Panc1 (cell line): ENCODE data around the gene AKR1C8. TPM values are rescaled to one million over a fixed set of nuclear protein-coding genes. Genes with fewer than 3 reads are reported as not detected.

Source experiments
- ATAC-seq: fragments of 200-7000 bp; cut with Tn5 transposase; 2 replicates; pipeline ENCODE4 v1.9.1; 2020; ENCODE audit warnings: mild to moderate bottlenecking, moderate library complexity
- BruUV-seq: library from RNA; stranded (reverse); fragments of 400-500 nt; replicated peaks from 2 replicates; lab custom pipeline; 2021; lab: Mats Ljungman, UMichigan
- CTCF ChIA-PET: fragments of 300-600 bp; sonication (Branson Sonifier 250); formaldehyde crosslinking; loops from one replicate; lab custom pipeline; 2022; ENCODE audit warnings: antibody characterized with exemption; lab: Charles Lee
- POLR2A ChIA-PET: fragments of 300-600 bp; sonication (Branson Sonifier 250); formaldehyde crosslinking; loops from one replicate; lab custom pipeline; 2022; ENCODE audit warnings: antibody characterized with exemption; lab: Charles Lee
- DNase-seq: peaks from one replicate; pipeline ENCODE4 v3.0.0-alpha.2; 2010; ENCODE audit warnings: low read depth, low spot score
- H3K27ac ChIP-seq: 2 replicates; pipeline ENCODE4 v1.5.1; 2011; ENCODE audit warnings: mild to moderate bottlenecking, low read length, inconsistent platforms
- H3K27me3 ChIP-seq: fragments of 200-500 bp; sonication (Bioruptor generic); 2 replicates; pipeline ENCODE4 v1.6.0; 2014; ENCODE audit warnings: low read length, inconsistent platforms; ENCODE audit not compliant: control insufficient read depth, insufficient read depth
- H3K36me3 ChIP-seq: fragments of 200-500 bp; sonication (Bioruptor generic); 2 replicates; pipeline ENCODE4 v1.5.1; 2014; ENCODE audit warnings: inconsistent platforms, mild to moderate bottlenecking, low read length, moderate library complexity; ENCODE audit not compliant: control insufficient read depth, insufficient read depth
- H3K4me1 ChIP-seq: 2 replicates; pipeline ENCODE4 v1.5.1; 2011; ENCODE audit warnings: inconsistent platforms, mild to moderate bottlenecking, low read length, moderate library complexity; ENCODE audit not compliant: control insufficient read depth, insufficient read depth
- H3K4me3 ChIP-seq, 2 experiments: 2 replicates each; pipeline ENCODE4 v1.5.1; 2011 to 2012; ENCODE audit warnings: low read depth in 2 of 2, low read length in 2 of 2, mild to moderate bottlenecking in 2 of 2, inconsistent platforms in 1 of 2, moderate library complexity in 1 of 2
- H3K9me3 ChIP-seq: fragments of 200-500 bp; sonication (Bioruptor generic); 2 replicates; pipeline ENCODE4 v1.5.1; 2014; ENCODE audit warnings: low read depth, mild to moderate bottlenecking, inconsistent platforms, low read length, moderate library complexity; ENCODE audit not compliant: control insufficient read depth, insufficient read depth
- CTCF ChIP-seq: fragments of 450-650 bp; IDR thresholded peaks from 2 replicates; pipeline ENCODE4 v1.5.1; 2017; ENCODE audit warnings: mild to moderate bottlenecking
- POLR2AphosphoS5 ChIP-seq: IDR thresholded peaks from 2 replicates; pipeline ENCODE4 v1.6.1; 2012; ENCODE audit warnings: mild to moderate bottlenecking, low read depth, low read length, moderate library complexity
- REST ChIP-seq, 2 experiments: IDR thresholded peaks; 2 replicates each; pipeline ENCODE4 v1.6.1; 2011 to 2012; ENCODE audit warnings: low read depth in 2 of 2, control low read depth in 1 of 2, low read length in 1 of 2, mild to moderate bottlenecking in 1 of 2, moderate library complexity in 1 of 2; ENCODE audit not compliant: insufficient read depth in 1 of 2
- SIN3A ChIP-seq: IDR thresholded peaks from 2 replicates; pipeline ENCODE4 v1.6.1; 2012; ENCODE audit warnings: low read depth, mild to moderate bottlenecking, low read length, moderate library complexity, borderline replicate concordance; ENCODE audit not compliant: insufficient read depth
- TCF7L2 ChIP-seq: IDR thresholded peaks from 2 replicates; pipeline ENCODE4 v1.6.1; 2011; ENCODE audit warnings: mild to moderate bottlenecking, low read depth, low read length, inconsistent platforms
- in situ Hi-C: cut with HindIII; loops from 2 replicates; pipeline ENCODE4 v1.10.0; 2016; ENCODE audit warnings: low sequenced_read_pairs, low pct_unique_long_range_greater_than_20kb
- intact Hi-C: fragments of 100-400 bp; cut with micrococcal nuclease; formaldehyde crosslinking; loops from one replicate; pipeline ENCODE4 v1.10.0; 2022; ENCODE audit not compliant: unreplicated experiment
- total RNA-seq: library from RNA; stranded (reverse); gene quantifications from one replicate; pipeline ENCODE4 v1.2.1, GENCODE V29; 2021; ENCODE audit not compliant: unreplicated experiment

The AKR1C8 gene
- total RNA-seq, 1 experiment from 2014 or later = not detected

DNA sequence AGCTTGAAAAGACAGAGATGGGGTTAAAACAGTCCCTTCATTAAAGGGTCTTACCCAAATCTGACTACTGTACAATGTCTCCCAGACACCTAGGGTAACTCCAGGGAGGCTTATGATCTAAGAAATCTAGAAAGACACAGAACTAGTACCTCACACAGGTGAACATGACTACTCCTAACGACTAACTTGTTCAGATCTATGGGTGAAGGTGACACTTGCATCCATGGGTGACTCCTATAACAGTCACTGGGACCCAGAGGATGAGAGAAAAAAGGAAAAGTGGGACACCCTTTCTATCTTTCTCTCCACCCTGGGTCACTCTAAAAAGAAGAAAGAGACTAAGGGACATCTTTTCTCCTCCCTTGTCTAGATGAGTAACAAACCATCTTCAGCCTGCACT lies 19.2 kb downstream of the AKR1C8 start:
- in situ Hi-C loops = no loop called here
- H3K4me1 ChIP-seq = no peaks in the 10 kb centered on the region
- no peak overlapping the region for H3K27ac ChIP-seq
- DNase-seq (no peak), ATAC-seq (no peak)
- POLR2A ChIA-PET = no interaction called here
- CTCF ChIA-PET = no interaction called here
- H3K4me3 ChIP-seq = no peak overlapping the region
- H3K27me3 ChIP-seq = no peaks in the 10 kb centered on the region
- TF ChIP-seq REST (IDR thresholded peaks at IDR 0.05; ENCODE audit: insufficient read depth in 1 of 2, low read depth in 2 of 2, low read length in 1 of 2) (no peak), CTCF (no peak), TCF7L2 (no peak), POLR2AphosphoS5 (no peak), SIN3A (no peak)
- H3K36me3 ChIP-seq = no peaks in the 10 kb centered on the region
- intact Hi-C loops = no loop called here
- no TSS peak for BruUV-seq
- no peaks in the 10 kb centered on the region for H3K9me3 ChIP-seq

DNA sequence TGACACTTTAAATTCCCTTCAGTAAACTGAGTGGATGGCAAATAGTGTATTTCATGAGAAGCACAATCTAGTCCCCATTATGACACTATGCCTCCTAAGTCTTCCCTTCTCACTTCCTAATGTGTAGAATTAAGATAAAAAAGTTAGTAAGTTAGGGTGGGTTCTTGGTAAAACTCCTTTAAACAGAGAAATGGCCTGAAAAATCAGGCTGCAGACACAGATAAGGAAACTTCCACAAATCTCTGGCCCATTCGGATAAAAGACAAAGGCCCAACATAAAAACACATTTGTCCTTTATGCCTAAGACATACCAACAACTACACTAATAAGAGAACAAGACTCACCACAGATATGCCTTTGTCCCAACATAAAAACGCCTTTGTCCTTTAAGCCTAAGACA lies 21.5 kb downstream of the AKR1C8 start:
- intact Hi-C loops = no loop called here
- no TSS peak for BruUV-seq
- Histone ChIP-seq H3K36me3 (no peaks in the 10 kb centered on the region), H3K4me3 (no peak overlapping the region), H3K4me1 (no peaks in the 10 kb centered on the region), H3K9me3 (no peaks in the 10 kb centered on the region), H3K27ac (no peak overlapping the region), H3K27me3 (no peaks in the 10 kb centered on the region)
- ChIA-PET CTCF (no interaction called here), POLR2A (no interaction called here)
- ATAC-seq = no peak
- in situ Hi-C loops = no loop called here
- DNase-seq = no peak
- TF ChIP-seq CTCF (no peak), SIN3A (no peak), TCF7L2 (no peak), POLR2AphosphoS5 (no peak), REST (IDR thresholded peaks at IDR 0.05; ENCODE audit: insufficient read depth in 1 of 2, low read depth in 2 of 2, low read length in 1 of 2) (no peak)
